Nephron progenitor cell (in vitro differentiated cells): ENCODE results near the gene SRSF3.

Experiments
- DNase-seq: peaks from one replicate; pipeline ENCODE4 v3.0.0; 2021
- H3K27ac Mint-ChIP-seq: 2 replicates; pipeline ENCODE4 v1.8.0; 2021; ENCODE audit warnings: mild to moderate bottlenecking, moderate library complexity, mixed read lengths
- H3K27me3 Mint-ChIP-seq: 2 replicates; pipeline ENCODE4 v1.8.0; 2021; ENCODE audit warnings: mild to moderate bottlenecking, low read depth, mixed read lengths; ENCODE audit not compliant: poor library complexity
- H3K36me3 Mint-ChIP-seq: 2 replicates; pipeline ENCODE4 v1.8.0; 2021; ENCODE audit warnings: low read depth, mixed read lengths
- H3K4me1 Mint-ChIP-seq: 2 replicates; pipeline ENCODE4 v1.8.0; 2021; ENCODE audit warnings: mixed read lengths
- H3K4me3 Mint-ChIP-seq: 2 replicates; pipeline ENCODE4 v1.8.0; 2021; ENCODE audit warnings: mild to moderate bottlenecking, moderate library complexity, mixed read lengths
- H3K9me3 Mint-ChIP-seq: 2 replicates; pipeline ENCODE4 v1.8.0; 2021; ENCODE audit warnings: mild to moderate bottlenecking, moderate library complexity, mixed read lengths
- TF ChIP-seq, protein P1 (sequence below): fragments of 200-600 bp; sonication (generic); IDR thresholded peaks from 2 replicates; pipeline ENCODE4 v1.5.0; 2021; ENCODE audit warnings: antibody characterized with exemption

The SRSF3 gene

DNA sequence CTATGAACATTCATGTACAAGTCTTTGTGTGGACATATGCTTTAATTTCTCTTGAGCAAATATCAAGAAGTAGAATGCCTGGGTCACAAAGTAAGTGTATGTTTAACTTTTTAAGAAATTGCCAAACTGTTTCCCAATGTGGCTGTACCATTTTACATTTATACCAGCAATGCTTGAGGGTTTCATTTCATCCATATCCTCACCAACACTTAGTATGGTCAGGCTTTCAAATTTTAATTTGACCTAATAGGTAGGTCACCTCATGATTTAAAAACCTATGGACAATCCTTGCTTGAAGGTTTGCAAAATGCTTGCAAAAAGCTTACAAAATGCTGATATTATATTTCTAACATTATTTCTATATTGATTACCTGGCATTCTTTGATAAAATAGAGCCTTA, 19.5 kb upstream of the SRSF3 start:
- Mint-ChIP-seq H3K9me3 (peaks cover 4% of the 10 kb centered on the region), H3K27ac (no peak overlapping the region), H3K4me3 (no peak overlapping the region), H3K36me3 (no peaks in the 10 kb centered on the region), H3K27me3 (peaks cover 4% of the 10 kb centered on the region), H3K4me1 (peaks cover 16% of the 10 kb centered on the region)
- no peak for DNase-seq
- TF ChIP-seq, protein P1, sequence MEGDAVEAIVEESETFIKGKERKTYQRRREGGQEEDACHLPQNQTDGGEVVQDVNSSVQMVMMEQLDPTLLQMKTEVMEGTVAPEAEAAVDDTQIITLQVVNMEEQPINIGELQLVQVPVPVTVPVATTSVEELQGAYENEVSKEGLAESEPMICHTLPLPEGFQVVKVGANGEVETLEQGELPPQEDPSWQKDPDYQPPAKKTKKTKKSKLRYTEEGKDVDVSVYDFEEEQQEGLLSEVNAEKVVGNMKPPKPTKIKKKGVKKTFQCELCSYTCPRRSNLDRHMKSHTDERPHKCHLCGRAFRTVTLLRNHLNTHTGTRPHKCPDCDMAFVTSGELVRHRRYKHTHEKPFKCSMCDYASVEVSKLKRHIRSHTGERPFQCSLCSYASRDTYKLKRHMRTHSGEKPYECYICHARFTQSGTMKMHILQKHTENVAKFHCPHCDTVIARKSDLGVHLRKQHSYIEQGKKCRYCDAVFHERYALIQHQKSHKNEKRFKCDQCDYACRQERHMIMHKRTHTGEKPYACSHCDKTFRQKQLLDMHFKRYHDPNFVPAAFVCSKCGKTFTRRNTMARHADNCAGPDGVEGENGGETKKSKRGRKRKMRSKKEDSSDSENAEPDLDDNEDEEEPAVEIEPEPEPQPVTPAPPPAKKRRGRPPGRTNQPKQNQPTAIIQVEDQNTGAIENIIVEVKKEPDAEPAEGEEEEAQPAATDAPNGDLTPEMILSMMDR = no peak

DNA sequence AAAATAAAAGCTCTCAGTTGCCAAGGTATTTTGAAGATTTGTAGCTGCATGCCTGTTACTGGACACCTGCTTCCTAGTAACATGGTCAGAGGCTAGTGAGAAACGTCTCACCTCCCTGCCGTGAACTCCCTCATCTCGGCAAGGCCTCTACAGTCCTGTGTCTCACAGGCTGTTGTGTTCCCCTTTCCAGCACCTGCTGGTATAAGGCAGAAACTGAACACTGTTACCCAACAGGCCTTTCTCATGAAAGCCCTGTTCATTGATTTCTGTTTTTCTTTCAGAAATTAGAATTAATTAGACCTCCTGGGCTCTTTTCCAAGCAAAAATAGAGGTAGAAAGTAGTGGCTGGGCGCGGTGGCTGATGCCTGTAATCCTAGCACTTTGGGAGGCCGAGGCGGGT, 17.6 kb upstream of the SRSF3 start:
- Mint-ChIP-seq H3K27ac (no peak overlapping the region), H3K4me3 (no peak overlapping the region), H3K27me3 (peaks cover 4% of the 10 kb centered on the region), H3K36me3 (no peaks in the 10 kb centered on the region), H3K9me3 (peaks cover 1% of the 10 kb centered on the region), H3K4me1 (peaks cover 20% of the 10 kb centered on the region)
- TF ChIP-seq, protein P1 = no peak
- no peak for DNase-seq

DNA sequence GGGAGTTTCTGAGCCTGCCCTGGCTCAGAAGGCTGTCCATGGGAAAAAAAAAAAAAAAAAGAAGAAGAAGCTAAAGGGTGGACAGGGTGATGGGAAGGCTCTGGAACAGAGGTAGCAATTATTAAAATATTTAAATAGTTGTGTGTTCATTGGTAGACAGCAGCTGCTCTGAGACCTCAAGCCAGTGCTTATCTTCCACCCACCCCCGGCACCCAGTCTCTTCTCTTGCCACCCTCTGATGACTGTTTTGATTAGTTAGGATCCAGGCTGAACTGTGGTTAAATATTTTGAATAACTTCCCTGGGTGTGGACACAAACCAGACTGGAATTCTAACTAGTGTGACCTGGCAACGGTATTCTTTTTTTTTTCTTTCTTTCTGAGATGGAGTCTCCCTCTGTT, 16.9 kb upstream of the SRSF3 start:
- Mint-ChIP-seq H3K4me1 (peaks cover 20% of the 10 kb centered on the region), H3K36me3 (no peaks in the 10 kb centered on the region), H3K27me3 (peaks cover 4% of the 10 kb centered on the region), H3K9me3 (no peaks in the 10 kb centered on the region), H3K27ac (no peak overlapping the region), H3K4me3 (no peak overlapping the region)
- no peak for DNase-seq
- TF ChIP-seq, protein P1 = no peak

DNA sequence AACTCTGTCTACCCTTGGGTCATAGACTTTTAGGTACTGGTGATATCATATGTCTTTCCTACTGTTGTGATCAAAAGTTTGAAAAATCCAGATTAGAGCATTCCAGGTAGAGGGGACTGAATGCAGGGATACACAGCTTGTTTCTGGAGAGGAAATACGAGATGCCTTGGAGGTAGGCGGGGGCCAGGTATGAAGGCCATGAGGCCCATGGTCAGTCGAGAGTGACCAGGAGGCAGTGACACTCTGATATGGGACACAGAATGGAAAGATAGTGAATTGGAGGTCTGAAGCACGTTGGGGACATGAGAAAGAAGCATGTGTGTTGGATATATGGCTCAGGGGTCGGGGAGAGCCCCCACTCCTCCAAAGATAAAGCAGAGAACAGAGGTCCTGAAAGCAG, 16.1 kb upstream of the SRSF3 start:
- DNase-seq = no peak
- peaks cover 4% of the 10 kb centered on the region for H3K27me3 Mint-ChIP-seq
- peaks cover 20% of the 10 kb centered on the region for H3K4me1 Mint-ChIP-seq
- H3K9me3 Mint-ChIP-seq = no peaks in the 10 kb centered on the region
- H3K27ac Mint-ChIP-seq = peak overlapping the region; percentile 73
- H3K4me3 Mint-ChIP-seq = peak overlapping the region; percentile 24
- TF ChIP-seq, protein P1 = no peak
- no peaks in the 10 kb centered on the region for H3K36me3 Mint-ChIP-seq

DNA sequence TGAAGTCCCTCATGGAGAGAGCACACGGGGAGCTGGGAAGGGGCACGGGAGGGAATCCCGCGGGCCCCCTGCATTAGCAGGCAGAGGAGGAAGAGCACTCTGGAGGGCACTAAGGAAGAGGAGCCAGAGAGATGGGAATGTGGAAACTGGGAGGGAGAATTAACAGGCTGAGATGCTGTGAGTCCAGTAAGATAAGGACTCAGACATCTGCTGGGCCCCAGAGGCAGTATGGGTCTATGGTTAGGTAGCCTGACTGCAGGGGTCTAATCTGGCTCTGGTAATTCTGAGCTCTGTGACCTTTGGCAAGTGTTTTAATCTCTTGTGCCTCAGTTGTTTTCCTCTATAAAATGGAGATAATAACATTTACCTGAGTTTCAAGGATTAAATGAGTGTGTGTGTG, 15.7 kb upstream of the SRSF3 start:
- TF ChIP-seq, protein P1 = no peak
- DNase-seq = no peak
- Mint-ChIP-seq H3K27ac (peak overlapping the region; percentile 73), H3K36me3 (no peaks in the 10 kb centered on the region), H3K4me1 (peaks cover 20% of the 10 kb centered on the region), H3K27me3 (peaks cover 4% of the 10 kb centered on the region), H3K4me3 (peak overlapping the region; percentile 2), H3K9me3 (no peaks in the 10 kb centered on the region)

DNA sequence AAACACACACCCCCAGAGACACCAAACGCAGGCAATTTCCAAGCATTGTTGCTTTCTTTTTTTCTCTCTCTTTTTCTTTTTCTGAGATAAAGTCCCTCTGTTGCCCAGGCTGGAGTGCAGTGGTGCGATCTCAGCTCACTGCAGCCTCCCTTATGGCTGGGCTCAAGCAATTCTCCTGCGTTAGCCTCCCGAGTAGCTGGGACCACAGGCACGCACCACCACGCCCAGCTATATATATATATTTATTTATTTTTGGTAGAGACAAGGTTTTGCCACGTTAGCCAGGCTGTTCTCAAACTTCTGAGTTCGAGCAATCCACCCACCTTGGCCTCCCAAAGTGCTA, 14.0 kb upstream of the SRSF3 start:
- no peaks in the 10 kb centered on the region for H3K36me3 Mint-ChIP-seq
- TF ChIP-seq, protein P1 = no peak
- no peaks in the 10 kb centered on the region for H3K9me3 Mint-ChIP-seq
- no peak for DNase-seq
- peak overlapping the region; percentile 94 for H3K27ac Mint-ChIP-seq
- H3K4me3 Mint-ChIP-seq = no peak overlapping the region
- peaks cover 4% of the 10 kb centered on the region for H3K27me3 Mint-ChIP-seq
- H3K4me1 Mint-ChIP-seq = peaks cover 20% of the 10 kb centered on the region
